HepG2 (cell line): ENCODE results near the gene RGSL1. TPM values are rescaled to one million over a fixed set of nuclear protein-coding genes. Genes with fewer than 3 reads are reported as not detected.

Experiments used
- ATAC-seq: fragments of 200-7000 bp; cut with Tn5 transposase; 3 replicates; pipeline ENCODE4 v1.9.1; 2020; ENCODE audit warnings: mild to moderate bottlenecking, moderate library complexity
- BruUV-seq: library from RNA; stranded (reverse); fragments of 400-500 nt; replicated peaks from 2 replicates; lab custom pipeline; 2021; lab: Mats Ljungman, UMichigan
- CTCF ChIA-PET: fragments of 300-600 bp; formaldehyde crosslinking; extraction: SDS; loops from one replicate; lab custom pipeline; 2021; ENCODE audit warnings: low total read pairs, inconsistent platforms, low intra/inter-chr PET ratio; lab: Yijun Ruan, JAX
- POLR2A ChIA-PET: fragments of 350-600 bp; sonication (Branson Sonifier 250); formaldehyde crosslinking; loops from one replicate; lab custom pipeline; 2020; ENCODE audit warnings: antibody characterized with exemption, inconsistent platforms; lab: Yijun Ruan, JAX
- DNase-seq: peaks from one replicate; pipeline ENCODE4 v3.0.0-alpha.2; 2015; ENCODE audit warnings: low spot score
- FAIRE-seq: peaks from 3 replicates; lab custom pipeline; 2011; peaks lifted over from hg19 to GRCh38; lab: Jason Lieb, UNC
- H2AFZ ChIP-seq: one replicate; pipeline ENCODE4 v1.6.1; 2011; ENCODE audit warnings: low read length, inconsistent platforms
- H3K27ac ChIP-seq: fragments of 300-600 bp; 3 replicates; pipeline ENCODE4 v1.8.0; 2011; ENCODE audit warnings: mixed run types, mild to moderate bottlenecking, mixed read lengths, low read length, inconsistent platforms; ENCODE audit not compliant: insufficient read depth; ENCODE audit errors: extremely low read length
- H3K27me3 ChIP-seq, 2 experiments: fragments of 200-600 bp in 1 of 2; 2 replicates in 1 of 2; 3 replicates in 1 of 2; pipeline versions ENCODE4 v1.6.0 to v1.8.0; 2011; ENCODE audit warnings: low read length in 2 of 2, mild to moderate bottlenecking in 2 of 2, moderate library complexity in 2 of 2, inconsistent platforms in 1 of 2; ENCODE audit not compliant: insufficient read depth in 2 of 2, control insufficient read depth in 1 of 2
- H3K36me3 ChIP-seq, 2 experiments: fragments of 200-600 bp in 1 of 2; replicated peaks in 1 of 2; 2 replicates in 1 of 2; 3 replicates in 1 of 2; pipeline versions ENCODE4 v1.5.1 to v1.8.0; 2011; ENCODE audit warnings: low read length in 2 of 2, inconsistent platforms in 1 of 2; ENCODE audit not compliant: insufficient read depth in 2 of 2, control insufficient read depth in 1 of 2
- H3K4me1 ChIP-seq: 2 replicates; pipeline ENCODE4 v1.5.1; 2012; ENCODE audit warnings: low read length, inconsistent platforms; ENCODE audit not compliant: insufficient read depth
- H3K4me2 ChIP-seq: 2 replicates; pipeline ENCODE4 v1.6.0; 2011; ENCODE audit warnings: low read depth, low read length, inconsistent platforms
- H3K4me3 ChIP-seq, 3 experiments: fragments of 200-600 bp in 1 of 3; sonication (generic), shearing (Covaris generic) in 1 of 3; replicated peaks in 1 of 3; 2 replicates each; pipeline ENCODE4 v1.5.1; 2011 to 2016; ENCODE audit warnings: low read length in 3 of 3, inconsistent platforms in 2 of 3, low read depth in 2 of 3, mild to moderate bottlenecking in 2 of 3, control low read depth in 1 of 3, mixed read lengths in 1 of 3; ENCODE audit not compliant: insufficient read depth in 1 of 3
- H3K79me2 ChIP-seq: one replicate; pipeline ENCODE4 v1.6.1; 2011; ENCODE audit warnings: low read length, inconsistent platforms; ENCODE audit not compliant: insufficient read depth
- H3K9ac ChIP-seq: 2 replicates; pipeline ENCODE4 v1.6.0; 2011; ENCODE audit warnings: mild to moderate bottlenecking, low read depth, low read length, inconsistent platforms; ENCODE audit not compliant: insufficient read depth
- H3K9me3 ChIP-seq: 2 replicates; pipeline ENCODE4 v1.5.1; 2012; ENCODE audit warnings: mild to moderate bottlenecking, low read length
- H4K20me1 ChIP-seq: 2 replicates; pipeline ENCODE4 v1.6.0; 2011; ENCODE audit warnings: inconsistent platforms, mild to moderate bottlenecking, low read length, moderate library complexity; ENCODE audit not compliant: insufficient read depth
- CCDC6 ChIP-seq: sonication (generic); formaldehyde crosslinking; IDR thresholded peaks from 2 replicates; pipeline ENCODE4 v1.8.1; 2022; ENCODE audit warnings: mild to moderate bottlenecking, missing genetic modification reagents, moderate library complexity
- ESRRA ChIP-seq: sonication (generic); formaldehyde crosslinking; IDR thresholded peaks from 2 replicates; pipeline ENCODE4 v1.5.1; 2020; ENCODE audit warnings: mild to moderate bottlenecking, low read depth, missing genetic modification reagents
- POGZ ChIP-seq: sonication (generic); formaldehyde crosslinking; IDR thresholded peaks from 2 replicates; pipeline ENCODE4 v1.4.0; 2020; ENCODE audit warnings: mild to moderate bottlenecking, missing genetic modification reagents
- ZNF143 ChIP-seq: sonication (generic); formaldehyde crosslinking; IDR thresholded peaks from 2 replicates; pipeline ENCODE4 v1.4.0; 2020; ENCODE audit warnings: missing genetic modification reagents
- ZNF614 ChIP-seq: IDR thresholded peaks from 2 replicates; pipeline ENCODE4 v1.6.1; 2018; ENCODE audit warnings: missing biosample characterization, missing genetic modification reagents, inconsistent platforms, borderline replicate concordance
- ZNF619 ChIP-seq: sonication (generic); formaldehyde crosslinking; IDR thresholded peaks from 2 replicates; pipeline ENCODE4 v1.4.0; 2020; ENCODE audit warnings: mild to moderate bottlenecking, missing genetic modification reagents
- ZNF792 ChIP-seq: IDR thresholded peaks from 2 replicates; pipeline ENCODE4 v1.6.1; 2016
- WGBS: methylation state at CpG from one replicate; pipeline ENCODE4 v1.1.6; 2017; ENCODE audit warnings: low lambda C conversion rate; 5-methylcytosine and 5-hydroxymethylcytosine counted together
- in situ Hi-C: cut with HindIII; loops from 2 replicates; pipeline ENCODE4 v1.10.0; 2017; ENCODE audit warnings: low pct_unique_long_range_greater_than_20kb; ENCODE audit not compliant: extremely low pct_ligation_motif_present
- intact Hi-C: fragments of 100-400 bp; cut with micrococcal nuclease; formaldehyde crosslinking; loops from one replicate; pipeline ENCODE4 v1.10.0; 2022; ENCODE audit not compliant: unreplicated experiment
- polyA plus RNA-seq, 8 experiments: library from polyadenylated mRNA; depleted of rRNA in 3 of 8; stranded (reverse) in 7 of 8; unstranded in 1 of 8; fragments of >200 nt; fragmentation: Illumina TruSeq in 4 of 8; extraction: Trizol in 4 of 8; gene quantifications; 2 replicates each; pipeline versions ENCODE4 v1.2.1 to v1.2.3, GENCODE V29; 2011 to 2016; ENCODE audit warnings: low read depth in 4 of 8, missing spikeins in 1 of 8, mixed read lengths in 1 of 8; ENCODE audit not compliant: insufficient read depth in 1 of 8
- total RNA-seq, 5 experiments: library from RNA; depleted of rRNA; stranded (reverse); fragments of >200 nt; fragmentation: Illumina TruSeq; extraction: Trizol; gene quantifications; 2 replicates each; pipeline ENCODE4 v1.2.3, GENCODE V29; 2016; ENCODE audit warnings: low read depth in 1 of 5
- TF ChIP-seq, protein P1 (sequence below): sonication (generic); formaldehyde crosslinking; IDR thresholded peaks from 2 replicates; pipeline ENCODE4 v1.4.0; 2020; ENCODE audit warnings: missing genetic modification reagents
- TF ChIP-seq, protein P2 (sequence below): sonication (generic); formaldehyde crosslinking; IDR thresholded peaks from 2 replicates; pipeline ENCODE4 v1.8.1; 2023; ENCODE audit warnings: mild to moderate bottlenecking, missing genetic modification reagents

Gene RGSL1
- total and polyA plus RNA-seq, 2 of the 13 experiments (the other 11 are each of a cell fraction or from before 2014, with no cell fraction given): not detected

DNA sequence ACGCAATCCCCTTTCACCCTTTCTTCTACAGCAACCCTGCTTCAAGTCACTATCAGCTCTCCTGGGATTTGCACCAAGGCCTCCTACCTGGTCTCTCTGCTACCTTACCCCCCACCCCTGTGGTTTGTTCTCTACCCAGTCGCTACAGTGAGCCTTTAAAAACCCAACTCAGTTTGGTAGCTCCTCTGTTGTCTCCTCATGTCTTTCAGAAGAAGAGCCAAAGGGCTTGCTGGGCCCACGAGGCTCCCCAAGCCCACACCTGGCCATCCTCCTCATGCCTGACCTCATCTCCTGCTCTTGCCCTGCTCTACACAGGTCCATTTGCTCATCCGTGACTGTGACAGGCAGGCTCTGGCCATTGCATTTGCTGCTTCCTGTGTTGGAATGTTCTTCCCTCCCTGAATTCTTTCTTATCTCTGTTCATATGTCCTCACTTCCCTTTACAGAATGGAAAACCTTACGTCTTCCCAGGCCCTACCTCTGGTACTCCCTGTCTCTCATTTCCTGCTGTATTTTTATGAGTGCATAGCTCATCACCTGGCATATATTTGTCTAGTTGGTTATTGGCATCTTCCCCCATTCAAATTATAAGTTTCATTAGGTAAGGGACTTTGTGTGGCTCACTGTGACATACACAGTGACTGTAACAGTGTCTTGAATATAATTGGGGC, 150.9 kb downstream of the RGSL1 start:
- Histone ChIP-seq H3K79me2 (no peaks in the 10 kb centered on the region), H4K20me1 (no peaks in the 10 kb centered on the region), H3K4me2 (no peak overlapping the region), H2AFZ (no peak overlapping the region), H3K9ac (no peak overlapping the region), H3K4me1 (no peaks in the 10 kb centered on the region), H3K36me3 (no peaks in the 10 kb centered on the region), H3K27me3 (peaks cover 3 to 14% of the 10 kb centered on the region in 2 experiments; a peak in 3 of 5 replicates), H3K4me3 (no peak overlapping the region), H3K9me3 (no peaks in the 10 kb centered on the region), H3K27ac (no peak overlapping the region)
- in situ Hi-C loops: loop anchor here (5.0 kb wide), 1 partner anchor 186 kb away; the partner anchor contains the start of gene NPL
- CTCF ChIA-PET: interaction anchor here (1.3 to 2.5 kb wide), 4 partner anchors 182 to 517 kb away, joined by 3 to 44 read pairs (median 5); no protein-coding TSS in a partner anchor
- POLR2A ChIA-PET: no interaction called here
- BruUV-seq: no TSS peak
- no peak for FAIRE-seq
- intact Hi-C loops: loop anchor here (1.0 kb wide), 2 partner anchors 181 to 205 kb away; no protein-coding TSS in a partner anchor
- ATAC-seq: no peak
- TF ChIP-seq ESRRA: no peak
- TF ChIP-seq, protein P1, sequence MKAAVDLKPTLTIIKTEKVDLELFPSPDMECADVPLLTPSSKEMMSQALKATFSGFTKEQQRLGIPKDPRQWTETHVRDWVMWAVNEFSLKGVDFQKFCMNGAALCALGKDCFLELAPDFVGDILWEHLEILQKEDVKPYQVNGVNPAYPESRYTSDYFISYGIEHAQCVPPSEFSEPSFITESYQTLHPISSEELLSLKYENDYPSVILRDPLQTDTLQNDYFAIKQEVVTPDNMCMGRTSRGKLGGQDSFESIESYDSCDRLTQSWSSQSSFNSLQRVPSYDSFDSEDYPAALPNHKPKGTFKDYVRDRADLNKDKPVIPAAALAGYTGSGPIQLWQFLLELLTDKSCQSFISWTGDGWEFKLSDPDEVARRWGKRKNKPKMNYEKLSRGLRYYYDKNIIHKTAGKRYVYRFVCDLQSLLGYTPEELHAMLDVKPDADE (CRISPR knock-in tag): no peak
- no peak for TF ChIP-seq ZNF614 (CRISPR knock-in tag)
- no peak for TF ChIP-seq ZNF792
- TF ChIP-seq ZNF619 (CRISPR knock-in tag): no peak
- no peak for TF ChIP-seq ZNF143
- TF ChIP-seq POGZ: no peak
- TF ChIP-seq, protein P2, sequence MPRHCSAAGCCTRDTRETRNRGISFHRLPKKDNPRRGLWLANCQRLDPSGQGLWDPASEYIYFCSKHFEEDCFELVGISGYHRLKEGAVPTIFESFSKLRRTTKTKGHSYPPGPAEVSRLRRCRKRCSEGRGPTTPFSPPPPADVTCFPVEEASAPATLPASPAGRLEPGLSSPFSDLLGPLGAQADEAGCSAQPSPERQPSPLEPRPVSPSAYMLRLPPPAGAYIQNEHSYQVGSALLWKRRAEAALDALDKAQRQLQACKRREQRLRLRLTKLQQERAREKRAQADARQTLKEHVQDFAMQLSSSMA (CRISPR knock-in tag): no peak
- no peak for TF ChIP-seq CCDC6 (CRISPR knock-in tag)
- 18% methylated on average over 5 of the region's 5 CpGs for WGBS
- no peak for DNase-seq
